Measurements from ENCODE around the gene AMPH. TPM values are rescaled to one million over a fixed set of nuclear protein-coding genes. Genes with fewer than 3 reads are reported as not detected.
"Not testable (repeated sequence)": the region's sequence is repeated elsewhere in the genome, so short reads cannot be mapped to it uniquely, and the experiment has no call there.

AMPH gene
- total RNA-seq, 5 donors from 2014 or later (not counting 1 experiment from before 2014, with no cell fraction given), result not detected

- Mint-ChIP-seq H3K4me3 (no peak overlapping the region), H3K4me1 (no peaks in the 10 kb centered on the region), H3K27me3 (peaks cover 0 to 6% of the 10 kb centered on the region in 2 donors), H3K36me3 (no peaks in the 10 kb centered on the region), H3K9me3 (peaks cover 0 to 3% (median 0%) of the 10 kb centered on the region in 3 donors), H3K27ac (no peak overlapping the region)
- ChIA-PET CTCF (no interaction called here), POLR2A (no interaction called here)
- Histone ChIP-seq H3K27ac (ENCODE audit: low read length) (no peak overlapping the region), H3K9me3 (no peaks in the 10 kb centered on the region), H3K27me3 (replicated peaks in 1 of 2; ENCODE audit: control insufficient read depth in 2 of 2, extremely low read depth in 1 of 2, insufficient read depth in 2 of 2, low read length in 1 of 2) (peaks cover 0 to 11% of the 10 kb centered on the region in 2 experiments), H3K4me1 (ENCODE audit: control insufficient read depth in 1 of 2, extremely low read depth in 1 of 2, insufficient read depth in 2 of 2, low read length in 2 of 2) (no peaks in the 10 kb centered on the region), H3K4me3 (ENCODE audit: control insufficient read depth in 1 of 2, extremely low read depth in 1 of 2, low read length in 1 of 2) (no peak overlapping the region), H3K36me3 (ENCODE audit: control insufficient read depth in 2 of 2, extremely low read depth in 1 of 2, insufficient read depth in 1 of 2, low read length in 1 of 2) (no peaks in the 10 kb centered on the region)
- DNase-seq (no peak), ATAC-seq (replicated peaks in 1 of 4) (no peak)
- WGBS (ENCODE audit: insufficient coverage), result 40% methylated on average over 1 of the region's 2 CpGs
Observed at GRCh38 chr7:38592737-38593288, 38.4 kb downstream of the AMPH start.

GRCh38 chr7:38585572-38586354 is 45.4 kb downstream of the AMPH start:
- Histone ChIP-seq H3K4me3 (ENCODE audit: control insufficient read depth in 1 of 2, extremely low read depth in 1 of 2, low read length in 1 of 2) (no peak overlapping the region), H3K27ac (ENCODE audit: low read length) (no peak overlapping the region), H3K9me3 (no peaks in the 10 kb centered on the region), H3K4me1 (ENCODE audit: control insufficient read depth in 1 of 2, extremely low read depth in 1 of 2, insufficient read depth in 2 of 2, low read length in 2 of 2) (no peaks in the 10 kb centered on the region), H3K36me3 (ENCODE audit: control insufficient read depth in 2 of 2, extremely low read depth in 1 of 2, insufficient read depth in 1 of 2, low read length in 1 of 2) (no peaks in the 10 kb centered on the region), H3K27me3 (replicated peaks in 1 of 2; ENCODE audit: control insufficient read depth in 2 of 2, extremely low read depth in 1 of 2, insufficient read depth in 2 of 2, low read length in 1 of 2) (peaks cover 0 to 2% of the 10 kb centered on the region in 2 experiments)
- ChIA-PET CTCF (no interaction called here), POLR2A (interaction anchor here in 1 of 2 donors (0.6 kb wide), 1 partner anchor 904 kb away, joined by 3 read pairs; no protein-coding TSS in a partner anchor)
- DNase-seq, result no peak
- Mint-ChIP-seq H3K36me3 (no peaks in the 10 kb centered on the region), H3K27ac (no peak overlapping the region), H3K9me3 (no peaks in the 10 kb centered on the region), H3K4me3 (no peak overlapping the region), H3K4me1 (no peaks in the 10 kb centered on the region), H3K27me3 (peaks cover 0 to 6% of the 10 kb centered on the region in 2 donors)
- ATAC-seq (replicated peaks in 1 of 4), result no peak
- 60% methylated on average over 2 of the region's 6 CpGs for WGBS (ENCODE audit: insufficient coverage)

- H3K27ac Mint-ChIP-seq, result no peak overlapping the region
- no peaks in the 10 kb centered on the region for H3K4me1 Mint-ChIP-seq
- CTCF ChIA-PET, result no interaction called here
- no peaks in the 10 kb centered on the region for H3K9me3 Mint-ChIP-seq
- H3K9me3 ChIP-seq, result no peaks in the 10 kb centered on the region
- no peak overlapping the region for H3K27ac ChIP-seq (ENCODE audit: low read length)
- H3K36me3 ChIP-seq (ENCODE audit: control insufficient read depth in 2 of 2, extremely low read depth in 1 of 2, insufficient read depth in 1 of 2, low read length in 1 of 2), result no peaks in the 10 kb centered on the region
- H3K4me3 ChIP-seq (ENCODE audit: control insufficient read depth in 1 of 2, extremely low read depth in 1 of 2, low read length in 1 of 2), result no peak overlapping the region
- H3K4me1 ChIP-seq (ENCODE audit: control insufficient read depth in 1 of 2, extremely low read depth in 1 of 2, insufficient read depth in 2 of 2, low read length in 2 of 2), result no peaks in the 10 kb centered on the region
- no peak for ATAC-seq (replicated peaks in 1 of 4)
- DNase-seq, result no peak
- peaks cover 0 to 6% of the 10 kb centered on the region in 2 donors for H3K27me3 Mint-ChIP-seq
- peaks cover 0 to 2% of the 10 kb centered on the region in 2 experiments for H3K27me3 ChIP-seq (replicated peaks in 1 of 2; ENCODE audit: control insufficient read depth in 2 of 2, extremely low read depth in 1 of 2, insufficient read depth in 2 of 2, low read length in 1 of 2)
- no peaks in the 10 kb centered on the region for H3K36me3 Mint-ChIP-seq
- no peak overlapping the region for H3K4me3 Mint-ChIP-seq
- POLR2A ChIA-PET, result interaction anchor here in 1 of 2 donors (0.6 kb wide), 1 partner anchor 905 kb away, joined by 3 read pairs; no protein-coding TSS in a partner anchor
- WGBS (ENCODE audit: insufficient coverage), result 80% methylated on average over 7 of the region's 11 CpGs
Observed at GRCh38 chr7:38584443-38585210, 46.5 kb downstream of the AMPH start.

- Histone ChIP-seq H3K36me3 (ENCODE audit: control insufficient read depth in 2 of 2, extremely low read depth in 1 of 2, insufficient read depth in 1 of 2, low read length in 1 of 2) (no peaks in the 10 kb centered on the region), H3K4me1 (ENCODE audit: control insufficient read depth in 1 of 2, extremely low read depth in 1 of 2, insufficient read depth in 2 of 2, low read length in 2 of 2) (no peaks in the 10 kb centered on the region), H3K9me3 (no peaks in the 10 kb centered on the region), H3K27ac (ENCODE audit: low read length) (no peak overlapping the region), H3K27me3 (replicated peaks in 1 of 2; ENCODE audit: control insufficient read depth in 2 of 2, extremely low read depth in 1 of 2, insufficient read depth in 2 of 2, low read length in 1 of 2) (no peaks in the 10 kb centered on the region), H3K4me3 (ENCODE audit: control insufficient read depth in 1 of 2, extremely low read depth in 1 of 2, low read length in 1 of 2) (no peak overlapping the region)
- WGBS (ENCODE audit: insufficient coverage), result 57% methylated on average over 1 of the region's 5 CpGs
- peaks cover 3 to 8% of the 10 kb centered on the region in 2 donors for H3K27me3 Mint-ChIP-seq
- H3K4me1 Mint-ChIP-seq, result no peaks in the 10 kb centered on the region
- H3K9me3 Mint-ChIP-seq, result peaks cover 1 to 9% (median 5%) of the 10 kb centered on the region in 3 donors
- no peak overlapping the region for H3K27ac Mint-ChIP-seq
- CTCF ChIA-PET, result no interaction called here
- no peaks in the 10 kb centered on the region for H3K36me3 Mint-ChIP-seq
- ATAC-seq (replicated peaks in 1 of 4) (no peak), DNase-seq (no peak)
- POLR2A ChIA-PET, result no interaction called here
- no peak overlapping the region for H3K4me3 Mint-ChIP-seq
Observed at GRCh38 chr7:38580485-38580884, 50.7 kb downstream of the AMPH start.

GRCh38 chr7:38574086-38574485 is 57.1 kb downstream of the AMPH start:
- Mint-ChIP-seq H3K4me1 (no peaks in the 10 kb centered on the region), H3K9me3 (peaks cover 3 to 12% (median 7%) of the 10 kb centered on the region in 3 donors), H3K36me3 (no peaks in the 10 kb centered on the region), H3K4me3 (no peak overlapping the region), H3K27me3 (peaks cover 3 to 8% of the 10 kb centered on the region in 2 donors), H3K27ac (no peak overlapping the region)
- DNase-seq (no peak), ATAC-seq (replicated peaks in 1 of 4) (no peak)
- H3K27ac ChIP-seq (ENCODE audit: low read length), result no peak overlapping the region
- ChIA-PET CTCF (no interaction called here), POLR2A (no interaction called here)
- H3K36me3 ChIP-seq (ENCODE audit: control insufficient read depth in 2 of 2, extremely low read depth in 1 of 2, insufficient read depth in 1 of 2, low read length in 1 of 2), result no peaks in the 10 kb centered on the region
- H3K9me3 ChIP-seq, result no peaks in the 10 kb centered on the region
- H3K27me3 ChIP-seq (replicated peaks in 1 of 2; ENCODE audit: control insufficient read depth in 2 of 2, extremely low read depth in 1 of 2, insufficient read depth in 2 of 2, low read length in 1 of 2), result no peaks in the 10 kb centered on the region
- no peaks in the 10 kb centered on the region for H3K4me1 ChIP-seq (ENCODE audit: control insufficient read depth in 1 of 2, extremely low read depth in 1 of 2, insufficient read depth in 2 of 2, low read length in 2 of 2)
- 66% methylated on average over 3 of the region's 5 CpGs for WGBS (ENCODE audit: insufficient coverage)
- no peak overlapping the region for H3K4me3 ChIP-seq (ENCODE audit: control insufficient read depth in 1 of 2, extremely low read depth in 1 of 2, low read length in 1 of 2)

GRCh38 chr7:38571620-38572019 is 59.6 kb downstream of the AMPH start:
- H3K27me3 Mint-ChIP-seq; DNase-seq; CTCF ChIA-PET; H3K4me1 Mint-ChIP-seq; H3K4me3 ChIP-seq (ENCODE audit: control insufficient read depth in 1 of 2, extremely low read depth in 1 of 2, low read length in 1 of 2); ATAC-seq (replicated peaks in 1 of 4); H3K36me3 ChIP-seq (ENCODE audit: control insufficient read depth in 2 of 2, extremely low read depth in 1 of 2, insufficient read depth in 1 of 2, low read length in 1 of 2); H3K27me3 ChIP-seq (replicated peaks in 1 of 2; ENCODE audit: control insufficient read depth in 2 of 2, extremely low read depth in 1 of 2, insufficient read depth in 2 of 2, low read length in 1 of 2); H3K9me3 ChIP-seq; H3K36me3 Mint-ChIP-seq; H3K27ac ChIP-seq (ENCODE audit: low read length); H3K27ac Mint-ChIP-seq; POLR2A ChIA-PET; H3K4me3 Mint-ChIP-seq; H3K4me1 ChIP-seq (ENCODE audit: control insufficient read depth in 1 of 2, extremely low read depth in 1 of 2, insufficient read depth in 2 of 2, low read length in 2 of 2): not testable (repeated sequence)
- no CpG with 5 or more reads among the region's 2 CpGs for WGBS (ENCODE audit: insufficient coverage)
- H3K9me3 Mint-ChIP-seq, result peaks cover 3 to 12% (median 7%) of the 10 kb centered on the region in 3 donors
